GM23338 (cell line): ENCODE results near the gene DUSP21. TPM values are rescaled to one million over a fixed set of nuclear protein-coding genes. Genes with fewer than 3 reads are reported as not detected.
A peak's percentile ranks its signal among the peaks of the same experiment; 100 is the strongest.

ENCODE experiments used
- ATAC-seq: fragments of 200-7000 bp; cut with Tn5 transposase; 3 replicates; pipeline ENCODE4 v1.9.1; 2020
- DNase-seq: peaks from one replicate; pipeline ENCODE4 v3.0.0-alpha.2; 2015; ENCODE audit warnings: low spot score
- H2AFZ ChIP-seq: fragments of 200-600 bp; sonication (generic); 2 replicates; pipeline ENCODE4 v1.8.0; 2016; ENCODE audit warnings: antibody characterized with exemption, mild to moderate bottlenecking, moderate library complexity
- H3F3A ChIP-seq: fragments of 200-600 bp; sonication (generic); replicated peaks from 2 replicates; pipeline ENCODE4 v1.8.0; 2017; ENCODE audit warnings: antibody characterized with exemption, mixed run types, low read depth
- H3K27ac ChIP-seq: fragments of 200-600 bp; sonication (generic); 2 replicates; pipeline ENCODE4 v1.6.1; 2016; ENCODE audit warnings: low read depth
- H3K27me3 ChIP-seq: fragments of 200-600 bp; sonication (generic); 2 replicates; pipeline ENCODE4 v1.8.0; 2016; ENCODE audit warnings: mild to moderate bottlenecking, mixed run types, moderate library complexity; ENCODE audit not compliant: insufficient read depth
- H3K36me3 ChIP-seq: fragments of 200-600 bp; sonication (generic); 2 replicates; pipeline ENCODE4 v1.8.0; 2016; ENCODE audit warnings: mild to moderate bottlenecking; ENCODE audit not compliant: insufficient read depth
- H3K4me1 ChIP-seq: fragments of 200-600 bp; sonication (generic); 2 replicates; pipeline ENCODE4 v1.8.0; 2016; ENCODE audit warnings: mild to moderate bottlenecking, moderate library complexity; ENCODE audit not compliant: insufficient read depth
- H3K4me2 ChIP-seq: fragments of 200-600 bp; sonication (generic); 2 replicates; pipeline ENCODE4 v1.7.1; 2017; ENCODE audit warnings: mixed run types
- H3K4me3 ChIP-seq: fragments of 200-600 bp; sonication (generic); 2 replicates; pipeline ENCODE4 v1.6.1; 2016; ENCODE audit warnings: mixed run types
- H3K79me2 ChIP-seq: fragments of 200-600 bp; sonication (generic); replicated peaks from 2 replicates; pipeline ENCODE4 v1.8.0; 2017; ENCODE audit warnings: mild to moderate bottlenecking; ENCODE audit not compliant: insufficient read depth
- H3K9me2 ChIP-seq: fragments of 200-600 bp; sonication (generic); 2 replicates; pipeline ENCODE4 v1.8.0; 2017; ENCODE audit not compliant: insufficient read depth
- H4K20me1 ChIP-seq: fragments of 200-600 bp; sonication (generic); replicated peaks from 2 replicates; pipeline ENCODE4 v1.8.0; 2017; ENCODE audit warnings: mild to moderate bottlenecking; ENCODE audit not compliant: insufficient read depth
- H3K27ac Mint-ChIP-seq: 2 replicates; pipeline ENCODE4 v1.8.0; 2020; ENCODE audit warnings: inconsistent platforms, mild to moderate bottlenecking, moderate library complexity, mixed read lengths
- H3K27me3 Mint-ChIP-seq: 3 replicates; pipeline ENCODE4 v1.8.0; 2022; ENCODE audit warnings: low read depth, mild to moderate bottlenecking, moderate library complexity, mixed read lengths, inconsistent platforms; ENCODE audit not compliant: insufficient read depth, poor library complexity
- H3K36me3 Mint-ChIP-seq: 3 replicates; pipeline ENCODE4 v1.8.0; 2021; ENCODE audit warnings: low read depth, mild to moderate bottlenecking, inconsistent platforms, moderate library complexity, mixed read lengths
- H3K4me1 Mint-ChIP-seq: 3 replicates; pipeline ENCODE4 v1.8.0; 2020; ENCODE audit warnings: mild to moderate bottlenecking, inconsistent platforms, mixed read lengths
- H3K4me3 Mint-ChIP-seq: 3 replicates; pipeline ENCODE4 v1.8.0; 2021; ENCODE audit warnings: moderate library complexity, mild to moderate bottlenecking, inconsistent platforms, mixed read lengths
- H3K9me3 Mint-ChIP-seq: 3 replicates; pipeline ENCODE4 v1.8.0; 2020; ENCODE audit warnings: moderate library complexity, mild to moderate bottlenecking, inconsistent platforms, mixed read lengths
- CREB1 ChIP-seq: fragments of 250-450 bp; sonication (Bioruptor Pico); IDR thresholded peaks from 2 replicates; pipeline ENCODE4 v1.5.0; 2020; ENCODE audit warnings: low read depth, mild to moderate bottlenecking, moderate library complexity
- CTCF ChIP-seq, 2 experiments: fragments of 200-600 bp in 1 of 2; sonication (generic) in 1 of 2; conservative IDR thresholded peaks; 2 replicates each; pipeline versions ENCODE4 v1.5.1 to v1.6.1; 2016 to 2017; ENCODE audit warnings: antibody characterized with exemption in 2 of 2, low read depth in 2 of 2, mild to moderate bottlenecking in 2 of 2, moderate library complexity in 1 of 2
- ETS1 ChIP-seq: IDR thresholded peaks from 2 replicates; pipeline ENCODE4 v1.6.1; 2016; ENCODE audit warnings: antibody characterized with exemption
- EZH2 ChIP-seq: fragments of 200-600 bp; sonication (generic); IDR thresholded peaks from one replicate; pipeline ENCODE4 v1.8.0; 2017; ENCODE audit warnings: antibody characterized with exemption, mild to moderate bottlenecking, low read depth; ENCODE audit not compliant: unreplicated experiment
- EZH2phosphoT487 ChIP-seq: fragments of 200-600 bp; sonication (generic); IDR thresholded peaks from one replicate; pipeline ENCODE4 v1.8.1; 2018; ENCODE audit warnings: antibody characterized with exemption; ENCODE audit not compliant: unreplicated experiment
- JUNB ChIP-seq: IDR thresholded peaks from one replicate; pipeline ENCODE4 v1.6.1; 2016; ENCODE audit warnings: antibody characterized with exemption; ENCODE audit not compliant: unreplicated experiment
- NANOG ChIP-seq: IDR thresholded peaks from 2 replicates; pipeline ENCODE4 v1.6.1; 2016; ENCODE audit warnings: antibody characterized with exemption, borderline replicate concordance
- POLR2AphosphoS5 ChIP-seq: IDR thresholded peaks from 2 replicates; pipeline ENCODE4 v1.6.1; 2016; ENCODE audit warnings: antibody characterized with exemption, low read depth
- REST ChIP-seq: IDR thresholded peaks from one replicate; pipeline ENCODE4 v1.6.1; 2018; ENCODE audit warnings: antibody characterized with exemption; ENCODE audit not compliant: unreplicated experiment
- STAT1 ChIP-seq: IDR thresholded peaks from one replicate; pipeline ENCODE4 v1.6.1; 2016; ENCODE audit warnings: antibody characterized with exemption; ENCODE audit not compliant: unreplicated experiment
- ZNF114 ChIP-seq: fragments of 250-450 bp; sonication (Bioruptor Pico); IDR thresholded peaks from 2 replicates; pipeline ENCODE4 v1.5.0; 2020; ENCODE audit warnings: mild to moderate bottlenecking, moderate library complexity
- ZNF331 ChIP-seq: fragments of 250-450 bp; sonication (Bioruptor Pico); IDR thresholded peaks from 2 replicates; pipeline ENCODE4 v1.5.0; 2020; ENCODE audit warnings: low read depth, mild to moderate bottlenecking, moderate library complexity
- ZNF462 ChIP-seq: fragments of 250-450 bp; sonication (Bioruptor Pico); IDR thresholded peaks from 2 replicates; pipeline ENCODE4 v1.5.0; 2020; ENCODE audit warnings: mild to moderate bottlenecking, moderate library complexity
- polyA plus RNA-seq: library from polyadenylated mRNA; unstranded; fragments of >200 nt; fragmentation: Nextera tagmentation; extraction: Ambion mirVana; gene quantifications from 2 replicates; pipeline ENCODE4 v1.2.1, GENCODE V29; 2016
- total RNA-seq: library from RNA; depleted of rRNA; stranded (reverse); fragments of >200 nt; shearing (Covaris generic); gene quantifications from 2 replicates; pipeline ENCODE4 v1.2.3, GENCODE V29; 2014

Gene DUSP21
- total and polyA plus RNA-seq, 2 experiments from 2014 or later, result not detected

GRCh38 chrX:44876086-44876485, 32.3 kb downstream of the DUSP21 start:
- H3K27me3 Mint-ChIP-seq, result peaks cover 1% of the 10 kb centered on the region
- no peak overlapping the region for H2AFZ ChIP-seq

More at GRCh38 chrX:44876086-44876485, 32.3 kb downstream of the DUSP21 start:
- Histone ChIP-seq H3K4me3 (peak overlapping the region; percentile 83), H4K20me1 (peaks cover 6% of the 10 kb centered on the region; the same call in 1 of the 2 replicates), H3K27me3 (no peaks in the 10 kb centered on the region), H3K9me2 (no peaks in the 10 kb centered on the region), H3K36me3 (no peaks in the 10 kb centered on the region), H3K79me2 (peaks cover 84% of the 10 kb centered on the region), H3K4me2 (peak overlapping the region; percentile 96), H3F3A (no peaks in the 10 kb centered on the region), H3K27ac (no peak overlapping the region), H3K4me1 (peaks cover 9% of the 10 kb centered on the region; the same call in 1 of the 2 replicates)
- ATAC-seq (no peak), DNase-seq (no peak)
- peaks cover 8% of the 10 kb centered on the region; the same call in 1 of the 3 replicates for H3K36me3 Mint-ChIP-seq
- TF ChIP-seq ZNF331 (CRISPR knock-in tag), result no peak
- TF ChIP-seq POLR2AphosphoS5, result no peak
- no peak for TF ChIP-seq CTCF (conservative IDR thresholded peaks at IDR 0.05; ENCODE audit: low read depth in 2 of 2)
- TF ChIP-seq EZH2, result no peak
- TF ChIP-seq REST, result no peak
- TF ChIP-seq ZNF114 (CRISPR knock-in tag), result no peak
- no peak for TF ChIP-seq CREB1 (CRISPR knock-in tag)
- TF ChIP-seq ETS1, result no peak
- no peak for TF ChIP-seq STAT1
- TF ChIP-seq EZH2phosphoT487, result no peak
- TF ChIP-seq JUNB, result no peak
- TF ChIP-seq ZNF462 (CRISPR knock-in tag), result no peak
- no peak for TF ChIP-seq NANOG
- H3K9me3 Mint-ChIP-seq, result no peaks in the 10 kb centered on the region
- peaks cover 9% of the 10 kb centered on the region; the same call in 2 of the 3 replicates for H3K4me1 Mint-ChIP-seq
- no peak overlapping the region for H3K27ac Mint-ChIP-seq
- H3K4me3 Mint-ChIP-seq, result peak overlapping the region; percentile 50; the same call in 2 of the 3 replicates
